Nephron progenitor cell (in vitro differentiated cells): ENCODE data around the gene SDCBP2.

ENCODE experiments used
- DNase-seq: peaks from one replicate; pipeline ENCODE4 v3.0.0; 2021
- H3K27ac Mint-ChIP-seq: 2 replicates; pipeline ENCODE4 v1.8.0; 2021; ENCODE audit warnings: mild to moderate bottlenecking, moderate library complexity, mixed read lengths
- H3K27me3 Mint-ChIP-seq: 2 replicates; pipeline ENCODE4 v1.8.0; 2021; ENCODE audit warnings: mild to moderate bottlenecking, low read depth, mixed read lengths; ENCODE audit not compliant: poor library complexity
- H3K36me3 Mint-ChIP-seq: 2 replicates; pipeline ENCODE4 v1.8.0; 2021; ENCODE audit warnings: low read depth, mixed read lengths
- H3K4me1 Mint-ChIP-seq: 2 replicates; pipeline ENCODE4 v1.8.0; 2021; ENCODE audit warnings: mixed read lengths
- H3K4me3 Mint-ChIP-seq: 2 replicates; pipeline ENCODE4 v1.8.0; 2021; ENCODE audit warnings: mild to moderate bottlenecking, moderate library complexity, mixed read lengths
- H3K9me3 Mint-ChIP-seq: 2 replicates; pipeline ENCODE4 v1.8.0; 2021; ENCODE audit warnings: mild to moderate bottlenecking, moderate library complexity, mixed read lengths
- TF ChIP-seq, protein P1 (sequence below): fragments of 200-600 bp; sonication (generic); IDR thresholded peaks from 2 replicates; pipeline ENCODE4 v1.5.0; 2021; ENCODE audit warnings: antibody characterized with exemption

The SDCBP2 gene

DNA sequence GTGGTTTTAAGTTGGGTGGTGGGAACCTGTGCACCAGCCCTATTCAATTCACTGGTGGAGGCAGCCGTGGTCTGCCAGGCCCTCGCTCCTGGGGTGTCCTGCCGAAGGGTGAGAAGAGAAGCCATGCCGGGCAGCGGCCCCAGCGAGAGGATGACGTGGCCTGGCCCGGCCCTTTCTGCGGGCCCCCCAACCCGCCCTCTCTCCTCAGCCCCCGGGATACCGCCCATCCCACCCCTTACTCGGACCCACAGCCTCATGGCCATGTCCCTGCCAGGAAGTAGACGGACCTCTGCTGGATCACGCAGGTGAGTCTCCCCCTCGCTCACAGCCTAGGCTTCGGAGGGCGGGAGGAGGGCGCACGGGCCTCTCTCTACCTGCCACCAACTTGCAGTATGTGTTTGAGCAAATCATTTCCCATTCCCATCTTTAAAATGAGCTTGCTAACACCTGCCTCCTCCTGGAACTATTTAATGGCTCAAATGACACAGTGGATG lies 32.8 kb downstream of the SDCBP2 start:
- DNase-seq = no peak
- Mint-ChIP-seq H3K27ac (no peak overlapping the region), H3K27me3 (peaks cover 17% of the 10 kb centered on the region), H3K4me1 (no peaks in the 10 kb centered on the region), H3K4me3 (no peak overlapping the region), H3K36me3 (no peaks in the 10 kb centered on the region), H3K9me3 (no peaks in the 10 kb centered on the region)
- TF ChIP-seq, protein P1, sequence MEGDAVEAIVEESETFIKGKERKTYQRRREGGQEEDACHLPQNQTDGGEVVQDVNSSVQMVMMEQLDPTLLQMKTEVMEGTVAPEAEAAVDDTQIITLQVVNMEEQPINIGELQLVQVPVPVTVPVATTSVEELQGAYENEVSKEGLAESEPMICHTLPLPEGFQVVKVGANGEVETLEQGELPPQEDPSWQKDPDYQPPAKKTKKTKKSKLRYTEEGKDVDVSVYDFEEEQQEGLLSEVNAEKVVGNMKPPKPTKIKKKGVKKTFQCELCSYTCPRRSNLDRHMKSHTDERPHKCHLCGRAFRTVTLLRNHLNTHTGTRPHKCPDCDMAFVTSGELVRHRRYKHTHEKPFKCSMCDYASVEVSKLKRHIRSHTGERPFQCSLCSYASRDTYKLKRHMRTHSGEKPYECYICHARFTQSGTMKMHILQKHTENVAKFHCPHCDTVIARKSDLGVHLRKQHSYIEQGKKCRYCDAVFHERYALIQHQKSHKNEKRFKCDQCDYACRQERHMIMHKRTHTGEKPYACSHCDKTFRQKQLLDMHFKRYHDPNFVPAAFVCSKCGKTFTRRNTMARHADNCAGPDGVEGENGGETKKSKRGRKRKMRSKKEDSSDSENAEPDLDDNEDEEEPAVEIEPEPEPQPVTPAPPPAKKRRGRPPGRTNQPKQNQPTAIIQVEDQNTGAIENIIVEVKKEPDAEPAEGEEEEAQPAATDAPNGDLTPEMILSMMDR = no peak

DNA sequence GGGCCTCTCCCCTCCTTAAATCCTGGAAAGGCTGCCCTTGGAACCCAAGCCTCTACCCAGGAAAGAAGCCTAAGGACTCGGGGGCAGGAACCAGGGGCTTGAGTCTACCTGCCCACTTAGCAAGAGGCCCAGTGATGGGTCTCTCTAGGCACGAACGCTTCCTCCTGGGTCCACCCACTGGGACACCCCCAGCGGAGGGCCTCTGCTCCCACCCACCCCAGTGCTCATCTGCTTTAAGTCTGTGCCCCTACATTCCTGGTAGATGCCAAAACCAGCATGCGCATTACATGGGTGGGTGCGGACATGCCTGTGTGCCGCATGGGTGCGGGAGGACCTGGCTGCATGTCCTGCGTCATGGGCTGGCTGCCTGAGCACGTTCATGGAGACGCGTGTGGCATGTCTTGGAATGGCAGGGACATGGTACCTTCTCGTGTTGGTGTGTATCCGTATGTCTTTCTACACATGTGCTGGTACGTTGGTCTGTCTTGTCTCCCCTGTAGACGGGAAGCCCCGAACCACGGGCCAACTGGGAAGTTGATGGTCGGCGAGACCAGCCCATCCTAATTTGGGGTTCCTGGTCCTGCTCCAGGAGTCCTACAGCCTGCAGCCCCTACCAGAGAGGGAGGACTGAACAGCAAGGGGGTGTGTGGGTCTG lies 33.5 kb downstream of the SDCBP2 start:
- no peaks in the 10 kb centered on the region for H3K4me1 Mint-ChIP-seq
- TF ChIP-seq, protein P1 = no peak

DNA sequence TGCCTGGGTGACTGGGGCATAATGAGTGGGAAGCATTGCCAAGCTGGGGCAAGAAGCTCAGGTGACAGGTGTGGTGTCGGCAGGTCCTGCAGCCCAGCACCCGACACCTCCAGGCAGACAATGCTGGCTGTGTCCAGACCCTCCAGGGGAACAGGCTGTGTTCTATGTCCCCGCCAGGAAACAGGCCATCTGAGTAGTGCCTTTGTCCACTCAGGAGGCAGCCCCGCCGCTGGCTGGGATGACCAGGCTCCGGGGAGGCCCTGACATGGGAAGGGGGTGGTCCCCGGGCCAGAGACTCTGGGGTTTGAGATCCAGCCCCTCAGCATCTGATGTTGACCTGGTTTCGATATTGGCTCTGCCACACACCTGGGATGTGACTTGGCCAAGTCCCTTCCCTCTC lies 34.4 kb downstream of the SDCBP2 start:
- H3K36me3 Mint-ChIP-seq = no peaks in the 10 kb centered on the region
- H3K4me3 Mint-ChIP-seq = no peak overlapping the region
- DNase-seq = no peak
- H3K27me3 Mint-ChIP-seq = peaks cover 11% of the 10 kb centered on the region
- no peaks in the 10 kb centered on the region for H3K4me1 Mint-ChIP-seq
- no peak overlapping the region for H3K27ac Mint-ChIP-seq
- TF ChIP-seq, protein P1 = no peak
- no peaks in the 10 kb centered on the region for H3K9me3 Mint-ChIP-seq

More for the DNA sequence above, 33.5 kb downstream of the SDCBP2 start:
- no peak overlapping the region for H3K27ac Mint-ChIP-seq
- H3K36me3 Mint-ChIP-seq = no peaks in the 10 kb centered on the region
- no peak for DNase-seq
- peaks cover 14% of the 10 kb centered on the region for H3K27me3 Mint-ChIP-seq
- H3K9me3 Mint-ChIP-seq = no peaks in the 10 kb centered on the region
- no peak overlapping the region for H3K4me3 Mint-ChIP-seq

DNA sequence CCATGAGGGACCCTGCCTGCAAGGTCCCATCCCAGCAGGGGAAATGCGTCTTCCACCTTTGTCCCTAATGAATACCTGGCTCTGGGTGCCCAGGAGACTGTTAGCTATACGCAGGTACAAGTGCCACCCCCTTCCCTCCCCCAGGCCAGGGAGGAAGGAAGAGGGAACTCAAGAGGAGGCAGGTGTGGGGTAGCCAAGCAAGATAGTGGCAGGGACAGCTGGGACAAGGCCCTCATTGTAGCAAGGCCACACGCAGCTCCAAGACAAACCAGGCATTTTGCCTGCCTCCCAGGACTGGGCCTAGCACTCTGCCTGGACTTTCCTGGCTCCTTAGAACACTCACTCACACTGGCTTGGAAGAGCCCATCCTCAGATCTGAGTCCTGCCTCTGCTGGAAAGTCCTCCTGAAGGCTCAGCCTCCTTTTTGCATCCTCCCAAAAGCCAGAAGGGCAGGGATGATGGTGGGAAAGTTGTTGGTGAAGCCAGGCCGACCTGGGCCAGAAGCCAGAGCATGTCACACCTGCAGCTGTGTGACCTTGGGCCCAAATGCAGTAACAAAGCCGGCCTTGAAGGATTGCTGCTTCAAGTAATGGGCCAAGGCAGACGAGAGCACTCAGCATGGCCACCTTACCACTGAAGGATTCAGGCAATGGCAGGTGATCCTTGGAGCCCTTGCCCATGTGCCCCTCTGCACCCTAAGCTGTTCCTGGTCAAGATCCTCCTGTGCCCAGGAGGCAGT lies 35.1 kb downstream of the SDCBP2 start:
- no peak for DNase-seq
- no peak overlapping the region for H3K27ac Mint-ChIP-seq
- no peaks in the 10 kb centered on the region for H3K9me3 Mint-ChIP-seq
- H3K4me1 Mint-ChIP-seq = no peaks in the 10 kb centered on the region
- peaks cover 10% of the 10 kb centered on the region for H3K27me3 Mint-ChIP-seq
- no peaks in the 10 kb centered on the region for H3K36me3 Mint-ChIP-seq
- no peak overlapping the region for H3K4me3 Mint-ChIP-seq
- TF ChIP-seq, protein P1 = no peak

DNA sequence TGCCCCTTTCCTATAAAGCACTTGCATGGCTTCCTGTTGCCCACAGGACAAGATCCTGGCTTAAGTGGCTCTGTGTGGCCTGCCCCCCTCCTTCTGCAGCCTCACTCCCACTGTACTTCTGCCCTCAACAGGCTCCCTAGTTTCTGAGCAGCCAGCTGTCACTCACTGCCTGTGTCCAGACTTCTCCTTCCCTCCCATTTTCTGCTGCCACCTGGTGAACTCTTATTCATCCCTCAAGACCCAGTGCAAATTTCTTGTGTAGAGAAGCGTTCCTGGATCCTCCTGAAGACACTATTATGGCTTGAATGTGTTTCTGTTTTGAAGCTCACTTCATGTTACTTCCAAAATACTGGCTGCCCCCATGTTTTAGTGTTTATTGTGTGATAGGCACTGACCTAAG lies 36.3 kb downstream of the SDCBP2 start:
- TF ChIP-seq, protein P1 = no peak
- Mint-ChIP-seq H3K4me1 (peaks cover 4% of the 10 kb centered on the region), H3K36me3 (no peaks in the 10 kb centered on the region), H3K27me3 (peaks cover 8% of the 10 kb centered on the region), H3K4me3 (no peak overlapping the region), H3K9me3 (no peaks in the 10 kb centered on the region), H3K27ac (no peak overlapping the region)
- DNase-seq = no peak
